GM21390 (cell line): ENCODE data around the gene HNRNPCL4.
"Not testable (repeated sequence)": the region's sequence is repeated elsewhere in the genome, so short reads cannot be mapped to it uniquely, and the experiment has no call there.

ENCODE experiments used
- ATAC-seq: cut with Tn5 transposase; IDR thresholded peaks from one replicate; pipeline ENCODE4 v1.9.1; 2021; ENCODE audit not compliant: unreplicated experiment

The HNRNPCL4 gene

DNA sequence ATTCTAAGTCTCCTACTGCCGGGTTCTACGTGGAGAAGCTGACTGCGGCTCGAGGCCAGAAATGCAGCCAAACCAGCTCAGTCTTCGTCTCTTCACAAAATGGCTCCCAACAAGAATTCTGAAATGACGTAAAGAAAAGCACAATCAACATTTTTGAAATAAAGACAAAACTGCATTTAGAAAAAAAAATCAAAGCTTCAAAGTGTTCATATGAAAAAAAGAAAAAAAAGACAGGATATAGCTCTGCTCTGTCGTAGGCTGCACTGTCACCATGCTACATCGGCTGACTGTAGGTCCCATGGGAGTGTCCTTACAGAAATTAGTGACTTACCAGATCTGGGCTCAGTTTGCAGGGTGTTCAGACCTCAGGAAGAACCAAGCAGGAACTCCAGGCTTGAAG lies at the start of gene HNRNPCL4:
Gene HNRNPCL4 (minus strand): TSS at position 101 of the 400 bp plus-strand sequence. CDS start 164 bp downstream, outside the sequence.
- not testable (repeated sequence) for ATAC-seq

DNA sequence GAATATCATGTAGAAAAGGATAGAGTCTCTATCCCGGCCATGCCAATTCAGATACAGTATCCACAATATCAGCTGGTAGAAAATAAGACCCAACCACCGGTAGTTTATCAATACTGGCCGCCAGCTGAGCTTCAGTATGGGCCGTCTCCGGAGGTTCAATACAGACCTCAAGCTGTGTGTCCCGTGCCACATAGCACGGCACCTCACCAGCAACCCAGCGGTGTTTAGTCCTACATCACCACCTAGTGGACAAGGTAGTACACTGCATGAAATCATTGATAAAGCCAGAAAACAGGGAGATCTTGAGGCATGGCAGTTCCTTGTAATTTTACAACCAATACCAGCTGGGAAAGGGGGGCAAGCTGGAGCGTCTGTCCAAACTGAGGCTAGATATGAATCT lies 43.3 kb upstream of the HNRNPCL4 start:
- ATAC-seq = not testable (repeated sequence)

DNA sequence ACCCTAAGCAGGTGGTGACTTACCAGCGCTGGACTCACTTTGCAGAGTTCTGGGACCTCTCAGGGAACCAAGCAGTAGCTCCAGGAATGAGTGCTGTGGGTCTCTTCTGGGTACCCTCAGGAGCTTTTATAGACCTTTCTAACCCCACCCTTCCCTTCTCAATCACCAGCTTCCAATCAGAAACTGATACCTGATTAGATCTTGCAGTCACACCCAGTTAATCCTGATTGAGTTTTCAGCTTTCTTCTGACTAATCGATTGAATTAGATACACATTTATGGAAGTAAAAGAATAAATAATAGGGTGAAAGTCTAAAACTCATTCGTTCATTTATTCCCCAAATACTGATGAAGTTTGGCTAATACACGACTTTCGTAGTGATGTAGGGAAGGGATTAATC lies 35.9 kb upstream of the HNRNPCL4 start, which contains the start of gene PRAMEF13:
Gene PRAMEF13 (minus strand): TSS at position 101 of the 400 bp plus-strand sequence. CDS start 1,820 bp downstream, outside the sequence.
- ATAC-seq = not testable (repeated sequence)

DNA sequence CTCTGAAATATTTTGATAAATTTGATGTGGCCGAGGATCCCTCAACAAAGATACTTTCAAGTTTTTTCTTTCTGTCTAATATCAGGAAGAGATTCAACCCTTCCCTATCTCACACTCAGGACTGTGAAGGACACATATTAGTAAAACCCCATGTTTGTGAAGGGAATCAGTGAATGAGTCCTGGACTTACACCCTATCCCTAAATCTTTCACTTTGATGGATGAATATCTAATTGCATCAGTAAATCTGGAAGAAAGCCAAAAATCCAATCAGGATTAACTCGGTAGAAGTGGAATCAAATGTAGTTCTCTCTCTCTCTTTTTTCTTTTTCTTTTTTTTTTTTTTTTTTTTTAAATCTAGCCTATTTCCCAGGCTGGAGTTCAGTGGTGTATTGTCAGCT lies 6.1 kb upstream of the HNRNPCL4 start, which contains the start of gene PRAMEF9:
Gene PRAMEF9 (plus strand): TSS at position 301 of the 400 bp plus-strand sequence. CDS start 3,433 bp downstream, outside the sequence.
- not testable (repeated sequence) for ATAC-seq

DNA sequence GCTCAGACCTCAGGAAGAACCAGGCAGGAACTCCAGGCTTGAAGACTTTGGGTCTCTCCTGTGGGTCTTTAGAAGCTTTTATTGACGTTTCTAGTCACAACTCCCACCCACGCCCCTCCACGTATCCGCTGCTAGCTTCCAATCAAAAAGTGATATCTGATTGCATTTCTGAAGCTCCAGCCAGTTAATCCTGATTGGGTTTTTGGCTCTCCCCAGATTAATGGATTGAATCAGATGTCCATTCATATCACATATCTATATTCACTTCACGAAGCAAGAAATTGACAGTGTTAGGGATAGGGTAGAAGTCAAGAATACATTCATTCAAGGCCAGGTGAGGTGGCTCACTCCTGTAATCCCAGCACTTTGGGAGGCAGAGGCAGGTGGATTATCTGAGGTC lies 9.5 kb downstream of the HNRNPCL4 start, which contains the start of gene PRAMEF26:
Gene PRAMEF26 (minus strand): TSS at position 101 of the 400 bp plus-strand sequence. CDS start 2,914 bp downstream, outside the sequence.
- not testable (repeated sequence) for ATAC-seq

DNA sequence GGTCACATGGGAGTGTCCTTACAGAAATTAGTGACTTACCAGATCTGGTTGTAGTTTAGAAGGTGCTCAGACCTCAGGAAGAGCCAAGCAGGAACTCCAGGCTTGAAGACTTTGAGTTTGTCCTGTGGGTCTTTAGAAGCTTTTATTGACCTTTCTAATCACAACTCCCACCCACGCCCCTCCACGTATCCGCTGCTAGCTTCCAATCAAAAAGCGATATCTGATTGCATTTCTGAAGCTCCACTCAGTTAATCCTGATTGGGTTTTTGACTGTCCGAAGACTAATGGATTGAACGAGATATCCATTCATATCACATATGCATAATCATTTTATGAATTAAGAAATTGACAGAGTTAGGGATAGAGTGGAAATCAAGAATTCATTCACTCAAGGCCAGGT lies 48.7 kb downstream of the HNRNPCL4 start, which contains the start of gene HNRNPCL2:
Gene HNRNPCL2 (minus strand): TSS at position 101 of the 400 bp plus-strand sequence. CDS start 454 bp downstream, outside the sequence.
- ATAC-seq = not testable (repeated sequence)
